SH-SY5Y (cell line): ENCODE measurements around the gene CRYBB3.

Experiments used
- GATA2 ChIP-seq: IDR thresholded peaks from 2 replicates; pipeline ENCODE4 v1.6.1; 2011; ENCODE audit warnings: mild to moderate bottlenecking, low read depth, low read length
- GATA3 ChIP-seq: IDR thresholded peaks from 2 replicates; pipeline ENCODE4 v1.6.1; 2011; ENCODE audit warnings: low read depth, mild to moderate bottlenecking, low read length, moderate library complexity

GRCh38 chr22:25232301-25232700 is 32.6 kb downstream of the CRYBB3 start:
- TF ChIP-seq GATA2, result no peak
- TF ChIP-seq GATA3, result no peak
